ENCODE measurements around the gene COL24A1. TPM values are rescaled to one million over a fixed set of nuclear protein-coding genes. Genes with fewer than 3 reads are reported as not detected.

The COL24A1 gene
- total and polyA plus RNA-seq, 2 of the 8 experiments (the other 6 are each of a cell fraction or from before 2014, with no cell fraction given), result 0.23 to 1.1 TPM

GRCh38 chr1:85707990-85708828 lies 448.4 kb downstream of the COL24A1 start, which contains the start of gene ZNHIT6 (continued):
- no peak for TF ChIP-seq EP300 (IDR thresholded peaks at IDR 0.05; ENCODE audit: borderline replicate concordance in 1 of 2, low read depth in 2 of 2, low read length in 2 of 2)
- peak; percentile 37 for TF ChIP-seq KDM4A (IDR thresholded peaks at IDR 0.05; ENCODE audit: low read depth, low read length, severe bottlenecking)
- peak; percentile 18 to 29; a peak in 3 of 4 replicates for TF ChIP-seq RAD21 (IDR thresholded peaks at IDR 0.05 in 1 of 2, conservative IDR thresholded peaks at IDR 0.05 in 1 of 2; ENCODE audit: low read depth in 2 of 2, low read length in 2 of 2)
- peak; percentile 52; the same call in 1 of the 2 replicates for TF ChIP-seq GTF2F1 (IDR thresholded peaks at IDR 0.05; ENCODE audit: borderline replicate concordance, low read depth, low read length)
- peak; percentile 87 for TF ChIP-seq SAP30 (IDR thresholded peaks at IDR 0.05; ENCODE audit: insufficient read depth, insufficient replicate concordance, low read length)
- TF ChIP-seq YY1 (IDR thresholded peaks at IDR 0.05; ENCODE audit: low read depth, low read length), result no peak

Data from H1 (cell line).